HG03342 (cell line): ENCODE measurements around the gene PHF12.
"Not testable (repeated sequence)": the region's sequence is repeated elsewhere in the genome, so short reads cannot be mapped to it uniquely, and the experiment has no call there.

Experiments
- ATAC-seq: cut with Tn5 transposase; IDR thresholded peaks from one replicate; pipeline ENCODE4 v1.9.1; 2021; ENCODE audit warnings: mild to moderate bottlenecking, moderate library complexity; ENCODE audit not compliant: unreplicated experiment

PHF12 gene

GRCh38 chr17:28885951-28886350, 65.4 kb downstream of the PHF12 start:
- no peak for ATAC-seq

GRCh38 chr17:28885363-28885762, 66.0 kb downstream of the PHF12 start:
- ATAC-seq: no peak

GRCh38 chr17:28883967-28884702, 67.2 kb downstream of the PHF12 start:
- no peak for ATAC-seq

- no peak for ATAC-seq
These were observed 69.0 kb downstream of the PHF12 start for GRCh38 chr17:28882154-28882895.

GRCh38 chr17:28881533-28882056, 69.7 kb downstream of the PHF12 start:
- ATAC-seq: no peak

GRCh38 chr17:28880572-28880945, 70.8 kb downstream of the PHF12 start:
- ATAC-seq: no peak

- ATAC-seq: no peak
These were observed 71.3 kb downstream of the PHF12 start for GRCh38 chr17:28879886-28880571.

GRCh38 chr17:28878981-28879380, 72.3 kb downstream of the PHF12 start:
- ATAC-seq: no peak

GRCh38 chr17:28878158-28878910, 73.0 kb downstream of the PHF12 start:
- ATAC-seq: no peak

- ATAC-seq: not testable (repeated sequence)
These were observed 74.1 kb downstream of the PHF12 start for GRCh38 chr17:28877150-28877711.

- no peak for ATAC-seq
These were observed 75.3 kb downstream of the PHF12 start for GRCh38 chr17:28875848-28876550.

GRCh38 chr17:28874750-28875149, 76.6 kb downstream of the PHF12 start:
- no peak for ATAC-seq

- no peak for ATAC-seq
These were observed 77.5 kb downstream of the PHF12 start for GRCh38 chr17:28873839-28874238.

- ATAC-seq: peak; percentile 96
These were observed 80.2 kb downstream of the PHF12 start for GRCh38 chr17:28871056-28871579.

GRCh38 chr17:28867276-28867675, 84.0 kb downstream of the PHF12 start:
- no peak for ATAC-seq

- no peak for ATAC-seq
These were observed 85.2 kb downstream of the PHF12 start for GRCh38 chr17:28865946-28866752.

- ATAC-seq: no peak
These were observed 86.1 kb downstream of the PHF12 start for GRCh38 chr17:28864991-28865849.

GRCh38 chr17:28863953-28864352, 87.4 kb downstream of the PHF12 start:
- no peak for ATAC-seq
